NOMO-1 treated with DMSO at 0.1 percent for 48 hours (cell line): Measurements from ENCODE around the gene RAB1B.
"Not testable (repeated sequence)": the region's sequence is repeated elsewhere in the genome, so short reads cannot be mapped to it uniquely, and the experiment has no call there.

Source experiments
- DNase-seq: peaks from one replicate; lab custom pipeline; 2025; ENCODE audit not compliant: unreplicated experiment; lab: John Stamatoyannopoulos, UW

RAB1B gene

GRCh38 chr11:66239511-66239910 lies 28.9 kb upstream of the RAB1B start:
- no peak for DNase-seq

- DNase-seq, result peak; percentile 0
These were observed 28.2 kb upstream of the RAB1B start for GRCh38 chr11:66239998-66240780.

GRCh38 chr11:66240781-66241136 lies 27.7 kb upstream of the RAB1B start:
- DNase-seq, result no peak

GRCh38 chr11:66242095-66242765 lies 26.2 kb upstream of the RAB1B start:
- DNase-seq, result no peak

GRCh38 chr11:66243782-66244535 lies 24.5 kb upstream of the RAB1B start:
- no peak for DNase-seq

- no peak for DNase-seq
These were observed 21.1 kb upstream of the RAB1B start for GRCh38 chr11:66247295-66247694.

DNA sequence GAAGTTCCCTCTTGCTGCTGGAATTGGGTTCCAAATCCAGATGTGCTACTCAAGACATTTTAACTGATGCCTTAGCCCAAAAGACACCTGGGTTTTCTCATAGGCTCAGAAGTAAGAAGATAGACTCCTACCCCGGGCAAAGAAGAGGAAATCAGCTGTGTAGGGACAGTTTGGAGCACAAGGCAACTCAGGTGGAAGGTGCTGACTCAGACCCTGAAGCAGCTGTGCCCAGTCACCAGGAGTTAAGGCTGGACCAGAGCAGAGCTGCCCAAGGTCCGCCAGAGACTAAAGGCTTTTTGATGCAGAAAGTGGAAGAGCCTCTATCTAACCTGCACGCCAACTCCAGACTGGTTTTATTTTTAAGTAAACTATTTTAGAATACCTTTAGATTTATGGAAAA lies 20.6 kb upstream of the RAB1B start:
- DNase-seq, result no peak

- no peak for DNase-seq
These were observed 19.5 kb upstream of the RAB1B start for GRCh38 chr11:66248903-66249302.

- no peak for DNase-seq
These were observed 16.6 kb upstream of the RAB1B start for GRCh38 chr11:66251809-66252208.

- not testable (repeated sequence) for DNase-seq
These were observed 15.4 kb upstream of the RAB1B start for GRCh38 chr11:66253081-66253480.

GRCh38 chr11:66258473-66258893 lies 10.0 kb upstream of the RAB1B start:
- DNase-seq, result no peak

GRCh38 chr11:66259225-66259624 lies 9.2 kb upstream of the RAB1B start:
- DNase-seq, result no peak

DNA sequence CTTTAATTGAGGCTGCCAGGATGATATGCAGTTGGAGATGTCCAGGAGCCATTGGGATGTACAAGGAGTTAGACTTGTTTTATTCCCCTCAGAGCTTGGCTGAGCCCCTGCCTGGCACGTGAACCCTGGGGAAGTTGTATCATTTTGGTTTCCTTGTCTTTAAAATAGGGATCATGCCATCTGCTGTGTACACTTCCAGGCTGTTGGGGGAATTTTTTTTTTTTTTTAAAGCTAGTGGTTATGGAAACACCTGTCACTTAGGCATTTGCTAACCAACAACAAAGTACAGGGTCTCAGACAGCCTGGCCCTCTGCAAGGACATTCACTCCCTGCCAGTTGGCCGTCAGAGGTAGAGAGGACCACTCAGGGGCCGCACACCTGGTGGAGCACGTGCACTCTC lies 8.5 kb upstream of the RAB1B start:
- DNase-seq, result no peak

DNA sequence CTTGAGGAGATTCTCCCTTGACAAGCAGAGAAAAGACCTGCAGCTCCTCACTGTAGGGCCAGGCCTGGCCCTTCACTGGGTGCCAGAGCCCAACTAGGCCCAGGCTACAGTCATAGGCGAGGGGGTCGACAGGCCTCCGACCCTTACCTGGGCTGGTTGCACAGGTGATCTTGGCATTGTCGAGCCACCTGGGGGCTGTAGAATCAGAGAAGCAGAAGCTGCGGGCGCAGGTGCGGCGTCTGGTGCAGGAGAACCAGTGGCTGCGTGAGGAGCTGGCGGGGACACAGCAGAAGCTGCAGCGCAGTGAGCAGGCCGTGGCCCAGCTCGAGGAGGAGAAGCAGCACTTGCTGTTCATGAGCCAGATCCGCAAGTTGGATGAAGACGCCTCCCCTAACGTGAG lies 6.9 kb upstream of the RAB1B start:
- no peak for DNase-seq

DNA sequence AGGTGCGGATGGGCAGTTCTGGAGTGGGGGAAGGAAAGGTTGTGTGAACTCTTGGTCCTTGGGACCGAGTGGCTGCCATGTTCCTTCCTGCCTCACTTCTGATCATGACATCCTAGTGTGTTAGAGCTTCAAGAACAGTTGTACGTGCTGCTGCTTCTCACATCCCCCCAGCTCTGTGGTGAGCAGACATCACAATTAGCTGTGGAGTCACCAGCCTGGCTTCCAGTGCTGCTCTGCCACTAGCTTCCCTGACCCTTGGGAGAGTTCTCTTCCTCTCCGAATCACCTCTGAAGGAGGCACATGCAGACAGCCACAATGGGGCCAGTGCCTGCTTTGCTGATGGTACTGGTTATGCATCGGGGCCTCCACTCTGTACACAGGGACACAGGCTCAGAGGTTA lies 6.2 kb upstream of the RAB1B start:
- DNase-seq, result no peak

GRCh38 chr11:66262696-66263095 lies 5.7 kb upstream of the RAB1B start:
- no peak for DNase-seq

GRCh38 chr11:66263231-66263630 lies 5.2 kb upstream of the RAB1B start:
- DNase-seq, result no peak

- DNase-seq, result no peak
These were observed 4.7 kb upstream of the RAB1B start for GRCh38 chr11:66263785-66264184.

DNA sequence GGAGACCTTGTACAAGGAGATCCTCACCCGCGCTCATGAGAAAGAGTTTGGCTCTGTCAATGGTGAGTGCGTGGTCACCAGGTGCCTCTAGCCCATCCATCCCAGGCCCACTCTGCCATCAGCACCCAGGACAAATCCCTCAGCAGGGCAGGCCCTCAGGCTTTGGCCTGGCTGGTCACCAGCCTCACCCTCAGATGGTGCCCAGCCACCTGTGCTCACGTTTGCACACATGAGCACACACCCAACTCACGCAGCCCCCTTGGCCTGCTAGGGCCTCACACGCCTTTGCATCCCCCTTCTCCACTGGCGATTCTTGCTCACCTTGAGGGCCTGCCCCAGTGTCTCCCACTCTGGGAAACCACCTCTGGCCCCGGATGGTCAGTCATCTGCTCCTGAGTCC lies 4.1 kb upstream of the RAB1B start:
- no peak for DNase-seq

GRCh38 chr11:66264914-66265313 lies 3.5 kb upstream of the RAB1B start:
- DNase-seq, result no peak

DNA sequence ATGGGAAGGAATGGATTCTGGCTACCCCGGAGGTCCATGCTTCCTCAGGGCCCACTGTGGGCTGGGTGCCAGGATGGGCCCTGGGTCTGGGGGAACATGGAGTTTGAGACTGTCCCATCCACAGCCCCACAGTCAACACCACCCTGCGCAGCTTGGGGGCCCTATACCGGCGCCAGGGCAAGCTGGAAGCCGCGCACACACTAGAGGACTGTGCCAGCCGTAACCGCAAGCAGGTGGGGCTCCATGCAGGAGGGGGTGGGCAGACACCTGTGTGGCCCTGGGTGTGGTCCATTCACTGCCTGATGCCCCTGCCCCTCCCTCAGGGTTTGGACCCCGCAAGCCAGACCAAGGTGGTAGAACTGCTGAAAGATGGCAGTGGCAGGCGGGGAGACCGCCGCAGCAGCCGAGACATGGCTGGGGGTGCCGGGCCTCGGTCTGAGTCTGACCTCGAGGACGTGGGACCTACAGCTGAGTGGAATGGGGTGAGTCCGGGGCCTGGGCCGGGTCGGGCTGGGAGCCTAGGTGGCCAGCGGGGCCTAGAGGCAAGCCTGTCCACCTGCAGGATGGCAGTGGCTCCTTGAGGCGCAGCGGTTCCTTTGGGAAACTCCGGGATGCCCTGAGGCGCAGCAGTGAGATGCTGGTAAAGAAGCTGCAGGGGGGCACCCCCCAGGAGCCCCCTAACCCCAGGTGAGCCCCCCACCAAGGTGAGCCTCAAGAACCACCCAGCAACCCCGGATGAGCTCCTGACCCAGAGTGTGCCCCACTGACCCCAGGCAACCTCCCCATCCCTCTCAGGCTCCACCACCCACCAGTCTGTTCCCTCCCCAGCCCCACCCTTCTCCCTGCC lies 2.7 kb upstream of the RAB1B start:
- no peak for DNase-seq
